ENCODE measurements around the gene ABCA1.
A peak's percentile ranks its signal among the peaks of the same experiment; 100 is the strongest.

- TF ChIP-seq, protein P1, sequence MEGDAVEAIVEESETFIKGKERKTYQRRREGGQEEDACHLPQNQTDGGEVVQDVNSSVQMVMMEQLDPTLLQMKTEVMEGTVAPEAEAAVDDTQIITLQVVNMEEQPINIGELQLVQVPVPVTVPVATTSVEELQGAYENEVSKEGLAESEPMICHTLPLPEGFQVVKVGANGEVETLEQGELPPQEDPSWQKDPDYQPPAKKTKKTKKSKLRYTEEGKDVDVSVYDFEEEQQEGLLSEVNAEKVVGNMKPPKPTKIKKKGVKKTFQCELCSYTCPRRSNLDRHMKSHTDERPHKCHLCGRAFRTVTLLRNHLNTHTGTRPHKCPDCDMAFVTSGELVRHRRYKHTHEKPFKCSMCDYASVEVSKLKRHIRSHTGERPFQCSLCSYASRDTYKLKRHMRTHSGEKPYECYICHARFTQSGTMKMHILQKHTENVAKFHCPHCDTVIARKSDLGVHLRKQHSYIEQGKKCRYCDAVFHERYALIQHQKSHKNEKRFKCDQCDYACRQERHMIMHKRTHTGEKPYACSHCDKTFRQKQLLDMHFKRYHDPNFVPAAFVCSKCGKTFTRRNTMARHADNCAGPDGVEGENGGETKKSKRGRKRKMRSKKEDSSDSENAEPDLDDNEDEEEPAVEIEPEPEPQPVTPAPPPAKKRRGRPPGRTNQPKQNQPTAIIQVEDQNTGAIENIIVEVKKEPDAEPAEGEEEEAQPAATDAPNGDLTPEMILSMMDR (IDR thresholded peaks at IDR 0.05; ENCODE audit: borderline replicate concordance, extremely low read depth, low read length, poor library complexity, severe bottlenecking): peak; percentile 92
- TF ChIP-seq EZH2 (IDR thresholded peaks at IDR 0.05; ENCODE audit: borderline replicate concordance, low read depth, low read length, severe bottlenecking): no peak
These were observed 64.6 kb downstream of the ABCA1 start for GRCh38 chr9:104863180-104863883.

Measured in DND-41 (cell line).